ENCODE measurements around the gene SLC19A1. TPM values are rescaled to one million over a fixed set of nuclear protein-coding genes. Genes with fewer than 3 reads are reported as not detected.

The SLC19A1 gene
- total and polyA plus RNA-seq, 8 donors: 2.9 to 23.3 (median 5.3) TPM

DNA sequence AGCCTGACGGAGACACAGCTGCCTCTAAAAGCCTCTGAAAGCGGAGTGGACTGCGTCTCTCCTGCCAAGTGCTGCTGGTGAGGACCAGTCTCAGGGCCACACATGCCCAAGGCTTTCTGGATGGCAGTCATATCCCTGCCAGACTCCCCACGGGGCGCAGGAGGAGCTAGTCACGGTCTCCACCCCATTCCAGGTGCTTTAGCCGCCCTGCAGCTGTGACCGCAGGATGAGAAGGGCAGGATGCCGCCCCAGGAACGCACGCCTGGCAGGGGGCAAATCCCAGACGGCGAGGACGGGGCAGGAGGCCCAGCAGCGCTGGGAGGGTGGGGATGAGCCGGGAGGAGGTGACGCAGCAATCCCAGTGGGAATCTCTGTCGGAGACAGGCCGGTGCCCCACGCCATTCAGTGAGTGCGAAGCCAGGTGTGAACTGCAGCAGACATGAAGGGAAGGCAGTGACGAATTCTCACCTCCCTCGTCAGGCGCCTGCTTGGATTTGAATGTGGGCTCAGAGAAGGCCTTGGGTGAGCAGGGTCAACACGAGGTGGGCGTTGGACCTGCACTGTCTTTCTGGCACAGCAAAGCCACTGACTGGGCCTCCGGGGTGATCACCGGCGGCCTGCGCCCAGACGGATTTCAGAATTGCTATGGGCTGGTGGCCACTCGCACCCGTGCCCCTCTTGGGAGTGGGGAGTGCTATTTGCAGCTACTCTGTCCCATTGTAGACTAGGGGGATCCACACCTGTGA, 38.5 kb upstream of the SLC19A1 start:
- no peak overlapping the region for H3K27ac ChIP-seq
- H3K27me3 ChIP-seq: peaks cover 0 to 45% (median 8%) of the 10 kb centered on the region in 3 donors
- no peaks in the 10 kb centered on the region for H3K36me3 ChIP-seq
- H3K4me1 ChIP-seq: no peaks in the 10 kb centered on the region
- intact Hi-C loops (cut with DNase I; ENCODE audit: low total_unique reads): no loop called here
- H3K9me3 ChIP-seq: peaks cover 4 to 17% (median 8%) of the 10 kb centered on the region in 4 donors
- no peak overlapping the region for H3K4me3 ChIP-seq
- DNase-seq: peak in 1 of 2 donors; percentile 20
- 71 to 83% (median 74%) methylated on average over 7 to 33 of the region's 33 CpGs for WGBS, 5 donors
- TF ChIP-seq POLR2AphosphoS5 (IDR thresholded peaks at IDR 0.05) (no peak), POLR2A (IDR thresholded peaks at IDR 0.05) (no peak), EP300 (IDR thresholded peaks at IDR 0.05) (no peak)
- TF ChIP-seq, protein P1, sequence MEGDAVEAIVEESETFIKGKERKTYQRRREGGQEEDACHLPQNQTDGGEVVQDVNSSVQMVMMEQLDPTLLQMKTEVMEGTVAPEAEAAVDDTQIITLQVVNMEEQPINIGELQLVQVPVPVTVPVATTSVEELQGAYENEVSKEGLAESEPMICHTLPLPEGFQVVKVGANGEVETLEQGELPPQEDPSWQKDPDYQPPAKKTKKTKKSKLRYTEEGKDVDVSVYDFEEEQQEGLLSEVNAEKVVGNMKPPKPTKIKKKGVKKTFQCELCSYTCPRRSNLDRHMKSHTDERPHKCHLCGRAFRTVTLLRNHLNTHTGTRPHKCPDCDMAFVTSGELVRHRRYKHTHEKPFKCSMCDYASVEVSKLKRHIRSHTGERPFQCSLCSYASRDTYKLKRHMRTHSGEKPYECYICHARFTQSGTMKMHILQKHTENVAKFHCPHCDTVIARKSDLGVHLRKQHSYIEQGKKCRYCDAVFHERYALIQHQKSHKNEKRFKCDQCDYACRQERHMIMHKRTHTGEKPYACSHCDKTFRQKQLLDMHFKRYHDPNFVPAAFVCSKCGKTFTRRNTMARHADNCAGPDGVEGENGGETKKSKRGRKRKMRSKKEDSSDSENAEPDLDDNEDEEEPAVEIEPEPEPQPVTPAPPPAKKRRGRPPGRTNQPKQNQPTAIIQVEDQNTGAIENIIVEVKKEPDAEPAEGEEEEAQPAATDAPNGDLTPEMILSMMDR (IDR thresholded peaks at IDR 0.05): no peak

DNA sequence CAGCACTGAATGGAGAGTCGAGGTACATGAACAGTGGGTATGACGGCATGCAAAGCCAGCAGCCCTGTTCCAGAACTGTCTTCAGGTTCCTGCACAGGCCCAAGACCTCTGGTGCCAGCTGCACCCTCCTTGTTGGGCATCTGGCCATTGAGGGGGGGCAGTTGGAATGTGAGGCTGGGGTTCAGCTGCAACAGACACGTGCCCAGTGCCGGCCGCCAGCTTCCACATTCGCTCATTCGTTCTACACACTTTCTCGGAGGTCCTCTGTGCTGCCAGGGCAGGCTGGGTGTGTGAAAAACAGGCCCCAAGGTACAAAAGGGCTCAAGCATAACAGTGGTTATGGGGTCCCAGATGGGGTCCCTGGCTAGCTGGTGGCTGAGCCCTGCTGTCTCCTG, 37.9 kb upstream of the SLC19A1 start:
- peaks cover 0 to 45% (median 8%) of the 10 kb centered on the region in 3 donors for H3K27me3 ChIP-seq
- peak in 1 of 2 donors; percentile 16 for DNase-seq
- TF ChIP-seq POLR2A (IDR thresholded peaks at IDR 0.05): no peak
- TF ChIP-seq POLR2AphosphoS5 (IDR thresholded peaks at IDR 0.05): no peak
- TF ChIP-seq, protein P1 (IDR thresholded peaks at IDR 0.05): no peak
- TF ChIP-seq EP300 (IDR thresholded peaks at IDR 0.05): no peak
- no peaks in the 10 kb centered on the region for H3K36me3 ChIP-seq
- H3K27ac ChIP-seq: no peak overlapping the region
- H3K4me1 ChIP-seq: no peaks in the 10 kb centered on the region
- intact Hi-C loops (cut with DNase I; ENCODE audit: low total_unique reads): no loop called here
- H3K9me3 ChIP-seq: peaks cover 0 to 11% (median 3%) of the 10 kb centered on the region in 4 donors
- H3K4me3 ChIP-seq: no peak overlapping the region
- WGBS, 5 donors: 87 to 94% (median 91%) methylated on average over 8 of the region's 8 CpGs

DNA sequence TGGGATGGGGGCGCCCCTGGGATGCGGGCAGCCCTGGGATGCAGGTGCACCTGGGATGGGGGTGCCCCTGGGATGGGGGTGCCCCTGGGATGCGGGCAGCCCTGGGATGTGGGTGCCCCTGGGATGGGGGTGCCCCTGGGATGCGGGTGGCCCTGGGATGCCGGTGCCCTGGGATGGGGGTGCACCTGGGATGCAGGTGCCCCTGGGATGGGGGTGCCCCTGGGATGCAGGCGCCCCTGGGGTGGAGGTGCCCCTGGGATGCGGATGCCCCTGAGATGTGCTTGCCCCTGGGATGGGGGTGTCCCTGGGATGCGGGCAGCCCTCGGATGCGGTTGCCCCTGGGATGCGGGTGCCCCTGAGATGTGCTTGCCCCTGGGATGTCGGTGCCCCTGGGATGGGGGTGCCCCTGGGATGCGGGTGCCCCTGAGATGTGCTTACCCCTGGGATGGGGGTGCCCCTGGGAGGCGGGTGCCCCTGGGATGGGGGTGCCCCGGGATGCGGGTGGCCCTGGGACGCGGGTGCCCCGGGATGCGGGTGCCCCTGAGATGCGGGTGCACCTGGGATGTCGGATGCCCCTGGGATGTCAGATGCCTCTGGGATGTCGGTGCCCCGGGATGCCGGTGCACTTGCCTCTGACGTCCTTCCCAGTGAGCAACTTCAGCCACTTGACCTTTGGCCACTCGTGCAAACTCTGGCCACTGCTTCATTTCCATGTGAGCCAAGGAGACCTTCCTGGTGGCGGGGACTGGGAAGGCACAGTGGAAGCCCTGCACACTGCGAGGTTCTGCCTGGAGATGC, 37.3 kb upstream of the SLC19A1 start:
- no peaks in the 10 kb centered on the region for H3K4me1 ChIP-seq
- 88 to 92% (median 90%) methylated on average over 15 to 29 of the region's 29 CpGs for WGBS, 5 donors
- TF ChIP-seq, protein P1 (IDR thresholded peaks at IDR 0.05): no peak
- TF ChIP-seq POLR2A (IDR thresholded peaks at IDR 0.05): no peak
- TF ChIP-seq POLR2AphosphoS5 (IDR thresholded peaks at IDR 0.05): no peak
- no peak for TF ChIP-seq EP300 (IDR thresholded peaks at IDR 0.05)
- intact Hi-C loops (cut with DNase I; ENCODE audit: low total_unique reads): no loop called here
- H3K27ac ChIP-seq: no peak overlapping the region
- peaks cover 0 to 6% (median 3%) of the 10 kb centered on the region in 4 donors for H3K9me3 ChIP-seq
- peak in 1 of 2 donors; percentile 24 for DNase-seq
- peaks cover 0 to 48% (median 8%) of the 10 kb centered on the region in 3 donors for H3K27me3 ChIP-seq
- no peaks in the 10 kb centered on the region for H3K36me3 ChIP-seq
- H3K4me3 ChIP-seq: no peak overlapping the region

DNA sequence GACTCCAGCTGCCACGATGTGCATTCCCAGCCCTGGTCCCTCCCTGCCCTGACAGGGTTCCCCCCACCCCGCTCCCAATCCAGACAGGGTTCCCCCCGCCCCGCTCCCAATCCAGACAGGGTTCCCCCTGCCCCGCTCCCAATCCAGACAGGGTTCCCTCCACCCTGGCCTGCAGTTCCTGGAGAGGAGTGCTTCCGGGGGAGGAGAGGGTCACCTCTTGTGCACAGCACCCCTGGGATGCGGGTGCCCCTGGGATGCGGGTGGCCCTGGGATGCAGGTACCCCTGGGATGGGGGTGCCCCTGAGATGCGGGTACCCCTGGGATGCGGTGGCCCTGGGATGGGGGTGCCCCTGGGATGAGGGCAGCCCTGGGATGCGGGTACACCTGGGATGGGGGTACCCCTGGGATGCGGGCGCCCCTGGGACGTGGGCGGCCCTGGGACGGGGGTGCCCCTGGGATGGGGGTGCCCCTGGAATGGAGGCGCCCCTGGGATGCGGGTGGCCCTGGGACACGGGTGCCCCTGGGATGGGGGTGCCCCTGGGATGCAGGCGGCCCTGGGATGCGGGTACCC, 36.7 kb upstream of the SLC19A1 start:
- no peak overlapping the region for H3K27ac ChIP-seq
- no peaks in the 10 kb centered on the region for H3K4me1 ChIP-seq
- peaks cover 0 to 6% (median 3%) of the 10 kb centered on the region in 4 donors for H3K9me3 ChIP-seq
- intact Hi-C loops (cut with DNase I; ENCODE audit: low total_unique reads): no loop called here
- H3K27me3 ChIP-seq: peaks cover 0 to 51% (median 6%) of the 10 kb centered on the region in 3 donors
- H3K36me3 ChIP-seq: no peaks in the 10 kb centered on the region
- TF ChIP-seq, protein P1 (IDR thresholded peaks at IDR 0.05): no peak
- TF ChIP-seq EP300 (IDR thresholded peaks at IDR 0.05): no peak
- TF ChIP-seq POLR2AphosphoS5 (IDR thresholded peaks at IDR 0.05): no peak
- no peak for TF ChIP-seq POLR2A (IDR thresholded peaks at IDR 0.05)
- 90 to 96% (median 93%) methylated on average over 11 to 21 of the region's 21 CpGs for WGBS, 5 donors
- H3K4me3 ChIP-seq: no peak overlapping the region
- DNase-seq: peak in 1 of 2 donors; percentile 4
